Nephron progenitor cell (in vitro differentiated cells): ENCODE results near the gene PTPN23.

Experiments used
- DNase-seq: peaks from one replicate; pipeline ENCODE4 v3.0.0; 2021
- H3K27ac Mint-ChIP-seq: 2 replicates; pipeline ENCODE4 v1.8.0; 2021; ENCODE audit warnings: mild to moderate bottlenecking, moderate library complexity, mixed read lengths
- H3K27me3 Mint-ChIP-seq: 2 replicates; pipeline ENCODE4 v1.8.0; 2021; ENCODE audit warnings: mild to moderate bottlenecking, low read depth, mixed read lengths; ENCODE audit not compliant: poor library complexity
- H3K36me3 Mint-ChIP-seq: 2 replicates; pipeline ENCODE4 v1.8.0; 2021; ENCODE audit warnings: low read depth, mixed read lengths
- H3K4me1 Mint-ChIP-seq: 2 replicates; pipeline ENCODE4 v1.8.0; 2021; ENCODE audit warnings: mixed read lengths
- H3K4me3 Mint-ChIP-seq: 2 replicates; pipeline ENCODE4 v1.8.0; 2021; ENCODE audit warnings: mild to moderate bottlenecking, moderate library complexity, mixed read lengths
- H3K9me3 Mint-ChIP-seq: 2 replicates; pipeline ENCODE4 v1.8.0; 2021; ENCODE audit warnings: mild to moderate bottlenecking, moderate library complexity, mixed read lengths
- TF ChIP-seq, protein P1 (sequence below): fragments of 200-600 bp; sonication (generic); IDR thresholded peaks from 2 replicates; pipeline ENCODE4 v1.5.0; 2021; ENCODE audit warnings: antibody characterized with exemption

Gene PTPN23

DNA sequence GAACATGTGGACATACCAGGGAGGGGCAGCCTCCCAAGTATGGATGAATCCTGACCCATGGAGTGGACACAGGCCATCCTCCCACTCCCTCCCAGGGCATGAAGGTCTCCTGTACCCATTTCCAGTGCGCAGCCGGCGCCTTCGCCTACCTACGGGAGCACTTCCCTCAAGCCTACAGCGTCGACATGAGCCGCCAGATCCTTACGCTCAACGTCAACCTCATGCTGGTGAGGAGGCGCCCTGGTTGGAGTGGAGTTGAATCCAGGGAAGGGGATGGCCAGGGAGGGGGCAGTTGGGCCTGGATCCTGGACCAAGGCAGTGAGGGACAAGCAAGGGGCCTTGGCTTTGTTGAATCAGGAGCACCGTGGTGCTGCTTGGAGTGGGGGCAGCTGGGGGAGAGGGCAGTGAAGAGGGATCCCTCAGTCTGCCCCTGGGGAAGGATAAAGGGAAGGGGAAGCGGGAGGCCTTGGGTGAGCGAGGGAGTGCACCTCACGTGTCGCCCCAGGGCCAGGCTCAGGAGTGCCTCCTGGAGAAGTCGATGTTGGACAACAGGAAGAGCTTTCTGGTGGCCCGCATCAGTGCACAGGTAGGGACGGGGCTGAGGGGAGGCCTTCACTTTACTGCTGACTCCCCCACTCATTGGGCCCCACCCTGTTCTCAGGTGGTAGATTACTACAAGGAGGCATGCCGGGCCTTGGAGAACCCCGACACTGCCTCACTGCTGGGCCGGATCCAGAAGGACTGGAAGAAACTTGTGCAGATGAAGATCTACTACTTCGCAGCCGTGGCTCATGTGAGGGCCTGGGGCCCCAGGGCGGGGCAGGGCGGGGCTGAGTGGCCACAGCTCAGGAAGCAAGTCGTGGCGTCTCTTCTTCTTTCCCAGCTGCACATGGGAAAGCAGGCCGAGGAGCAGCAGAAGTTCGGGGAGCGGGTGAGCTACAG is 25.3 kb downstream of the PTPN23 start:
- Mint-ChIP-seq H3K9me3 (no peaks in the 10 kb centered on the region), H3K27ac (no peak overlapping the region), H3K4me1 (no peaks in the 10 kb centered on the region), H3K36me3 (peaks cover 12% of the 10 kb centered on the region), H3K27me3 (no peaks in the 10 kb centered on the region), H3K4me3 (no peak overlapping the region)
- TF ChIP-seq, protein P1, sequence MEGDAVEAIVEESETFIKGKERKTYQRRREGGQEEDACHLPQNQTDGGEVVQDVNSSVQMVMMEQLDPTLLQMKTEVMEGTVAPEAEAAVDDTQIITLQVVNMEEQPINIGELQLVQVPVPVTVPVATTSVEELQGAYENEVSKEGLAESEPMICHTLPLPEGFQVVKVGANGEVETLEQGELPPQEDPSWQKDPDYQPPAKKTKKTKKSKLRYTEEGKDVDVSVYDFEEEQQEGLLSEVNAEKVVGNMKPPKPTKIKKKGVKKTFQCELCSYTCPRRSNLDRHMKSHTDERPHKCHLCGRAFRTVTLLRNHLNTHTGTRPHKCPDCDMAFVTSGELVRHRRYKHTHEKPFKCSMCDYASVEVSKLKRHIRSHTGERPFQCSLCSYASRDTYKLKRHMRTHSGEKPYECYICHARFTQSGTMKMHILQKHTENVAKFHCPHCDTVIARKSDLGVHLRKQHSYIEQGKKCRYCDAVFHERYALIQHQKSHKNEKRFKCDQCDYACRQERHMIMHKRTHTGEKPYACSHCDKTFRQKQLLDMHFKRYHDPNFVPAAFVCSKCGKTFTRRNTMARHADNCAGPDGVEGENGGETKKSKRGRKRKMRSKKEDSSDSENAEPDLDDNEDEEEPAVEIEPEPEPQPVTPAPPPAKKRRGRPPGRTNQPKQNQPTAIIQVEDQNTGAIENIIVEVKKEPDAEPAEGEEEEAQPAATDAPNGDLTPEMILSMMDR: no peak
- DNase-seq: no peak

DNA sequence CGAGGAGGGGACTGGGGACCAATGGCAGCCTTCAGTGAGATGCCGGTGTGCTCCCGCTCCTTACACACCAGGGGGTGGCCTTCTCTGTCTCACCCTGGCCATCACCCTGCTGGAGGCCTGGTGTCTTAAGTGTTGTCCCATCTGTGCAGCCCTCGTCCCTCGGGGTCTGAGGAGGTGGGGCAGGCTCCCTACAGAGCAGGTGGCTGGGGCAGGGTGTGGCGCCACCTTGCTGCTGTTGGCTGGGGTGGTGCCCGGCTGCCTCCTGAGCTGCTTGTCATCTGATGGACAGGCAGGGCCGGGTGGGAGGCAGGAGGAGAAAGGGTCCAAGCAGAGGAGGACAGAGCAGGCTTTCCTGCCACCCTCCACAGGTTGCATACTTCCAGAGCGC is 25.9 kb downstream of the PTPN23 start:
- Mint-ChIP-seq H3K27me3 (no peaks in the 10 kb centered on the region), H3K27ac (no peak overlapping the region), H3K4me3 (no peak overlapping the region), H3K36me3 (peaks cover 12% of the 10 kb centered on the region), H3K9me3 (no peaks in the 10 kb centered on the region), H3K4me1 (no peaks in the 10 kb centered on the region)
- TF ChIP-seq, protein P1: no peak
- no peak for DNase-seq

DNA sequence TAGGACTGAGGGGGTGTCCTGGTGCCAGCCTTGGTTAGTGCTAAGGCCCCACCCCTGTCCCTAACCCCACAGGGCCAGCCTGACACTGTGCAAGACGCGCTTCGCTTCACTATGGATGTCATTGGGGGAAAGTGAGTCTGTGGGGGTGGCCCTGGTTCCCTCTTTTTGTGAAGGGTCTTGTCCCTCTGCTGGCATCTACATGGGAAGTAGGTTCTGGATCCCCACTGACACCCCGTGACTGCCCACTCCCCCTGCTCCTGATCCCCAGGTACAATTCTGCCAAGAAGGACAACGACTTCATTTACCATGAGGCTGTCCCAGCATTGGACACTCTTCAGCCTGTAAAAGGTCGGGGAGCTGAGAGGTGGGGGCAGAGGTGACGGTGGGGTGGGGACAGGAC is 26.4 kb downstream of the PTPN23 start:
- DNase-seq: no peak
- Mint-ChIP-seq H3K4me3 (no peak overlapping the region), H3K27me3 (no peaks in the 10 kb centered on the region), H3K27ac (no peak overlapping the region), H3K9me3 (no peaks in the 10 kb centered on the region), H3K4me1 (no peaks in the 10 kb centered on the region), H3K36me3 (peaks cover 12% of the 10 kb centered on the region)
- TF ChIP-seq, protein P1: no peak

DNA sequence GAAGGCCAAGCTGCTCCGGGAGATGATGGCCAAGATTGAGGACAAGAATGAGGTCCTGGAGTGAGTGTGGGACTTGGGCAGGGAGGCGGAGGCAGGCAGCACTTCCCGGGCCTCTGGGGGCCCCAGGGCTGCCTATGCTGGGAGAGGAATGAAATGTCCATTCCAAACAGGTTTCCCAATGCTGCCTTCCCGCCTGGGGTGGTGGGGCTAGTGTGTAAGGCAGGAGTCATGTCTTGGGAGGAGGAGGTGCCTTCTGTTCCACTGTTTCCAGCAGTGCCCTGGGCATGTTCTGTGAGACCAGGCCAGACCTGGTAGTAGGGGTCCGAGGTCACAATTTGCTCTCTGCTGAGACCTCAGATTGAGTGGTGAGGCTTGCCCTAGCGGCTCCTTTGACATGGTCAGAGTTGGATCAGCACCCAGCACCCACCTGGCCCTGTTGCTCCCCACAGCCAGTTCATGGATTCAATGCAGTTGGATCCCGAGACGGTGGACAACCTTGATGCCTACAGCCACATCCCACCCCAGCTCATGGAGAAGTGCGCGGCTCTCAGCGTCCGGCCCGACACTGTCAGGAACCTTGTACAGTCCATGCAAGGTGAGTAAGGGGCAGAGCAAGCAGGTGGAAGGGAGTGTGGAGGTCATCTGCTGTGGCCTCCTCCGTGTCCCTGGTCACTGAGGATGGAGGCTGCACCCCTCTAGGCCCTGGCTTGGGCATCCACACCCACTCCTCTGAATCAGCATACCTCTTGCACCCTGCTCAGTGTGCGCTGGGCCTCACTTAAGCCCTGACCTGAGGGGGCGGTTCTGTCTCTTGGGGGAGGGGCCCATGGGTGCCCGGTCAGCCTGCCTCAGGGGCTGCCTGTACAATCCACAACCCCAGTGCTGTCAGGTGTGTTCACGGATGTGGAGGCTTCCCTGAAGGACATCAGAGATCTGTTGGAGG is 27.3 kb downstream of the PTPN23 start:
- Mint-ChIP-seq H3K27me3 (no peaks in the 10 kb centered on the region), H3K9me3 (no peaks in the 10 kb centered on the region), H3K4me1 (peaks cover 4% of the 10 kb centered on the region), H3K36me3 (peaks cover 13% of the 10 kb centered on the region), H3K4me3 (no peak overlapping the region), H3K27ac (peak overlapping the region; percentile 82)
- TF ChIP-seq, protein P1: no peak
- no peak for DNase-seq

DNA sequence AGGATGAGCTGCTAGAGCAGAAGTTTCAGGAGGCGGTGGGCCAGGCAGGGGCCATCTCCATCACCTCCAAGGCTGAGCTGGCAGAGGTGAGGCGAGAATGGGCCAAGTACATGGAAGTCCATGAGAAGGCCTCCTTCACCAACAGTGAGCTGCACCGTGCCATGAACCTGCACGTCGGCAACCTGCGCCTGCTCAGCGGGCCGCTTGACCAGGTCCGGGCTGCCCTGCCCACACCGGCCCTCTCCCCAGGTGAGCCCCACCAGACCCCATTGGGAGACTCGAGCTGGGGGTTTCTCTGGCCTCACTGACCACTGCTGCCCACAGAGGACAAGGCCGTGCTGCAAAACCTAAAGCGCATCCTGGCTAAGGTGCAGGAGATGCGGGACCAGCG is 28.0 kb downstream of the PTPN23 start:
- no peak overlapping the region for H3K4me3 Mint-ChIP-seq
- peaks cover 7% of the 10 kb centered on the region for H3K4me1 Mint-ChIP-seq
- H3K36me3 Mint-ChIP-seq: peaks cover 11% of the 10 kb centered on the region
- no peak overlapping the region for H3K27ac Mint-ChIP-seq
- no peaks in the 10 kb centered on the region for H3K27me3 Mint-ChIP-seq
- H3K9me3 Mint-ChIP-seq: no peaks in the 10 kb centered on the region
- TF ChIP-seq, protein P1: no peak
- no peak for DNase-seq
